IMR-90 (cell line): ENCODE measurements around the gene YKT6. TPM values are rescaled to one million over a fixed set of nuclear protein-coding genes. Genes with fewer than 3 reads are reported as not detected.
A peak's percentile ranks its signal among the peaks of the same experiment; 100 is the strongest.

Experiments used
- ATAC-seq: fragments of 200-7000 bp; cut with Tn5 transposase; 2 replicates; pipeline ENCODE4 v1.9.1; 2020; ENCODE audit warnings: low read depth, mild to moderate bottlenecking, moderate library complexity
- BruUV-seq: library from RNA; stranded (reverse); fragments of 400-500 nt; replicated peaks from 2 replicates; lab custom pipeline; 2021; lab: Mats Ljungman, UMichigan
- CTCF ChIA-PET: fragments of 300-600 bp; formaldehyde crosslinking; extraction: SDS; loops from one replicate; lab custom pipeline; 2021; ENCODE audit warnings: antibody characterized with exemption; lab: Yijun Ruan, JAX
- POLR2A ChIA-PET: fragments of 300-600 bp; sonication (Branson Sonifier 250); formaldehyde crosslinking; loops from one replicate; lab custom pipeline; 2022; ENCODE audit warnings: antibody characterized with exemption; ENCODE audit not compliant: unreplicated experiment; lab: Charles Lee
- DNase-seq: peaks from one replicate; pipeline ENCODE4 v3.0.0; 2013
- H2AFZ ChIP-seq: replicated peaks from 2 replicates; pipeline ENCODE3; 2013; ENCODE audit warnings: low read length, mild to moderate bottlenecking; ENCODE audit not compliant: poor library complexity
- H2AK5ac ChIP-seq: 2 replicates; pipeline ENCODE4 v1.6.1; 2013; ENCODE audit warnings: low read depth, low read length, inconsistent platforms
- H2AK9ac ChIP-seq: replicated peaks from 2 replicates; pipeline ENCODE3; 2013; ENCODE audit warnings: mild to moderate bottlenecking, low read depth, low read length, moderate library complexity; ENCODE audit not compliant: poor library complexity
- H2BK120ac ChIP-seq: 2 replicates; pipeline ENCODE4 v1.6.1; 2013; ENCODE audit warnings: low read depth, low read length, inconsistent platforms
- H2BK15ac ChIP-seq: 3 replicates; pipeline ENCODE4 v1.6.1; 2013; ENCODE audit warnings: low read depth, low read length, inconsistent platforms
- H2BK20ac ChIP-seq: 2 replicates; pipeline ENCODE4 v1.6.1; 2013; ENCODE audit warnings: low read depth, mild to moderate bottlenecking, inconsistent platforms, low read length, moderate library complexity
- H2BK5ac ChIP-seq: 2 replicates; pipeline ENCODE4 v1.6.1; 2013; ENCODE audit warnings: mild to moderate bottlenecking, low read depth, low read length, inconsistent platforms; ENCODE audit not compliant: poor library complexity, severe bottlenecking
- H3K14ac ChIP-seq: replicated peaks from 2 replicates; pipeline ENCODE4 v1.6.1; 2013; ENCODE audit warnings: low read depth, low read length, inconsistent platforms
- H3K18ac ChIP-seq: 2 replicates; pipeline ENCODE4 v1.6.1; 2013; ENCODE audit warnings: low read depth, low read length, control low read depth
- H3K23ac ChIP-seq: 2 replicates; pipeline ENCODE4 v1.6.1; 2013; ENCODE audit warnings: low read depth, low read length, inconsistent platforms
- H3K27ac ChIP-seq: 2 replicates; pipeline ENCODE4 v1.5.1; 2013; ENCODE audit warnings: mild to moderate bottlenecking, control low read depth, low read length; ENCODE audit not compliant: insufficient read depth
- H3K27me3 ChIP-seq: 2 replicates; pipeline ENCODE4 v1.6.1; 2013; ENCODE audit warnings: low read length; ENCODE audit not compliant: control insufficient read depth, insufficient read depth
- H3K36me3 ChIP-seq: 2 replicates; pipeline ENCODE4 v1.6.1; 2013; ENCODE audit warnings: low read length, mixed read lengths; ENCODE audit not compliant: control insufficient read depth, insufficient read depth
- H3K4ac ChIP-seq: 2 replicates; pipeline ENCODE4 v1.6.1; 2013; ENCODE audit warnings: low read depth, low read length, inconsistent platforms
- H3K4me1 ChIP-seq: 2 replicates; pipeline ENCODE4 v1.6.1; 2013; ENCODE audit warnings: low read length, mixed read lengths; ENCODE audit not compliant: control insufficient read depth, insufficient read depth
- H3K4me2 ChIP-seq: 2 replicates; pipeline ENCODE4 v1.6.1; 2013; ENCODE audit warnings: low read depth, mild to moderate bottlenecking, control low read depth, low read length, moderate library complexity
- H3K4me3 ChIP-seq: 2 replicates; pipeline ENCODE4 v1.5.1; 2013; ENCODE audit warnings: low read depth, mild to moderate bottlenecking, control low read depth, low read length, moderate library complexity; ENCODE audit not compliant: insufficient read depth
- H3K56ac ChIP-seq: 2 replicates; pipeline ENCODE4 v1.6.1; 2013; ENCODE audit warnings: low read length, inconsistent platforms; ENCODE audit not compliant: insufficient read depth; ENCODE audit errors: extremely low read depth
- H3K79me1 ChIP-seq, 2 experiments: 2 replicates each; pipeline ENCODE4 v1.6.1; 2013; ENCODE audit warnings: low read length in 2 of 2, inconsistent platforms in 1 of 2, low read depth in 1 of 2
- H3K9ac ChIP-seq: 2 replicates; pipeline ENCODE4 v1.6.1; 2013; ENCODE audit warnings: low read depth, low read length, control low read depth
- H3K9me1 ChIP-seq: 2 replicates; pipeline ENCODE4 v1.6.1; 2013; ENCODE audit warnings: low read length, inconsistent platforms; ENCODE audit not compliant: insufficient read depth
- H3K9me3 ChIP-seq: 2 replicates; pipeline ENCODE4 v1.6.1; 2013; ENCODE audit warnings: low read length; ENCODE audit not compliant: control insufficient read depth, insufficient read depth
- H4K20me1 ChIP-seq: 2 replicates; pipeline ENCODE4 v1.6.1; 2013; ENCODE audit warnings: low read length, inconsistent platforms; ENCODE audit not compliant: insufficient read depth
- H4K5ac ChIP-seq: 2 replicates; pipeline ENCODE4 v1.6.1; 2013; ENCODE audit warnings: mild to moderate bottlenecking, low read depth, low read length, control low read depth
- H4K8ac ChIP-seq, 2 experiments: 2 replicates each; pipeline ENCODE4 v1.6.1; 2013; ENCODE audit warnings: low read depth in 2 of 2, low read length in 2 of 2, control low read depth in 1 of 2, inconsistent platforms in 1 of 2
- H4K91ac ChIP-seq: 2 replicates; pipeline ENCODE4 v1.6.1; 2013; ENCODE audit warnings: low read depth, low read length, inconsistent platforms; ENCODE audit not compliant: insufficient read depth
- FOS ChIP-seq: fragments of 150-350 bp; IDR thresholded peaks from 2 replicates; pipeline ENCODE4 v1.6.1; 2016; ENCODE audit warnings: low read depth, low read length
- MAFK ChIP-seq: IDR thresholded peaks from 2 replicates; pipeline ENCODE4 v1.6.1; 2012; ENCODE audit warnings: low read depth, low read length, improper control_type of control experiment
- POLR2A ChIP-seq: IDR thresholded peaks from 2 replicates; pipeline ENCODE4 v1.6.1; 2012; ENCODE audit warnings: mild to moderate bottlenecking, low read depth, low read length
- SMC3 ChIP-seq: fragments of 150-350 bp; IDR thresholded peaks from 2 replicates; pipeline ENCODE4 v1.6.1; 2016; ENCODE audit warnings: low read depth, mild to moderate bottlenecking, antibody characterized with exemption, low read length, moderate library complexity
- WGBS, 2 experiments: methylation state at CpG; one replicate each; pipeline versions ENCODE4 v1.1.5 to v1.1.7; 2013; ENCODE audit warnings: missing lambda C conversion rate in 2 of 2; ENCODE audit not compliant: insufficient read length in 1 of 2; ENCODE audit errors: extremely low coverage in 2 of 2; 5-methylcytosine and 5-hydroxymethylcytosine counted together
- dilution Hi-C: fragments of 300-500 bp; cut with HindIII; formaldehyde crosslinking; loops from one replicate; pipeline ENCODE4 v1.14.3; 2018; ENCODE audit warnings: low sequenced_read_pairs; ENCODE audit not compliant: unreplicated experiment
- in situ Hi-C: fragments of 300-500 bp; cut with MboI; formaldehyde crosslinking; loops from 3 replicates; pipeline ENCODE4 v1.14.3; 2019; ENCODE audit warnings: low sequenced_read_pairs, inconsistent platforms, mixed read lengths
- intact Hi-C: fragments of 100-400 bp; cut with micrococcal nuclease; formaldehyde crosslinking; loops from 2 replicates; pipeline ENCODE4 v1.10.0; 2022
- polyA plus RNA-seq, 3 experiments: library from polyadenylated mRNA; depleted of rRNA; stranded (reverse); fragments of >200 nt; gene quantifications; 2 replicates each; pipeline ENCODE4 v1.2.3, GENCODE V29; 2012; ENCODE audit warnings: low replicate concordance in 1 of 3
- total RNA-seq: library from RNA; depleted of rRNA; stranded (reverse); fragments of >200 nt; gene quantifications from 2 replicates; pipeline ENCODE4 v1.2.3, GENCODE V29; 2012

YKT6 gene
- total and polyA plus RNA-seq, 2 of the 4 experiments (the other 2 are of a cell fraction) = 115 to 120 TPM

DNA sequence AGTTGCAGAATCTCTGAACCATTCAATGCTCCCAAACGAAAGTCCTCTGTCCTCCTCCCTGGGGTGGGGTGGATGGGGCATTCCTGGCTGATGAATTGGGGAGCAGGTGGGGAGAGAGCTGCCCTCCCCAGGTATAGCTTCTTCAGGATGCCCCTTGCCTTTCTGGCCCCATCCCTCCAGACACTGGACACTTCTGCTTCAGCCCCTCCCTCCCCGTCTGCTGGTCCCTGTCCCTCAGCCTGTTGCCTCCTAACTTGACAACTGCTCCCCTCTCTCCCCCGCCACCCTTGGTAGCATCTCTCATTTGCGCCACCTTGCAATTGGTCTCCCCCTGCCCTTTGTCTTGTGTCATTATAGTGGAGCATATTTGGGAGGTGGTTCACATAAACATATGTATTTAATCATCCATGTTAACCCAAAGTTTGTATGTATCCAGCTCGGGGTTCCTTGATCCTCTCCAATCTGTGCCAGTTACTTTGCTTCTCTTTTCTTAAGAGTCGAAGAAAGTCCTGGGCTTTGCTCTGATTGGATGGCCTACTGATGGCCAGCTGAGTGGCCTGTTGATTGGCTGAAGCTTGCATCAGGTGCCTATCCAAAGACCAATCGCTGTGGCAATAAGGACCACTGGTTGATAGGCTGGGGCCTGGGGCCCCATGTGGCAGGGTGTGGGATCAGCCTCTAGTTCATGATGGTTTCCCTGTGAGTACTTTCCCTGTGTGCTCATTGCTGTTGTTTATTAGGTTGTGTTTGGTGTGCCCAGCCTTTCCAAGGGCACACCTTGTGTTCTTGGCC, 7.6 kb upstream of the YKT6 start (continued):
- no peak for TF ChIP-seq POLR2A

DNA sequence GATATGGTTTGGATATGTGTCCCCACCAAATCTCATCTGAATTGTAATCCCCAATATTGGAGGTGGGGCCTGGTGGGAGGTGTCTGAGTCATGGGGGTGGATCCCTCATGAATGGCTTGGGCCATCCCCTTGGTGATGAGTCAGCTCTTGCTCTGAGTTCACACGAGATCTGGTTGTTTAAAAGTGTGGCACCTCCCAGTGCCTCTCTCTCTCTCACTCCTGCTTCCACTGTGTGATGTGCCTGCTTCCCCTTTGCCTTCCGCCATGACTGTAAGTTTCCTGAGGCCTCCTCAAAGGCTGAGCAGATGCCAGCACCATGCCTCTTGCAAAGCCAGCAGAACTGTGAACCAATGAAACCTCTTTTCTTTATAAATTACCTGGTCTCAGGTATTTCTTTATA, 6.7 kb upstream of the YKT6 start:
- whole genome bisulfite sequencing, 2 experiments = no CpG with 5 or more reads among the region's 2 CpGs
- Histone ChIP-seq H3K36me3 (no peaks in the 10 kb centered on the region), H2AFZ (peak overlapping the region; percentile 40), H3K14ac (no peak overlapping the region), H2AK9ac (no peak overlapping the region), H2BK5ac (no peak overlapping the region), H3K27ac (no peak overlapping the region), H3K4me2 (no peak overlapping the region), H3K4me1 (no peaks in the 10 kb centered on the region), H2BK20ac (no peak overlapping the region), H3K4me3 (no peak overlapping the region), H3K56ac (no peak overlapping the region), H3K27me3 (peaks cover 17% of the 10 kb centered on the region), H4K5ac (no peak overlapping the region), H2AK5ac (no peak overlapping the region), H3K18ac (no peak overlapping the region), H4K91ac (no peak overlapping the region), H3K4ac (no peak overlapping the region), H4K20me1 (no peaks in the 10 kb centered on the region), H2BK15ac (no peak overlapping the region), H2BK120ac (no peak overlapping the region), H4K8ac (no peak overlapping the region), H3K79me1 (no peaks in the 10 kb centered on the region), H3K9ac (no peak overlapping the region), H3K9me3 (no peaks in the 10 kb centered on the region), H3K9me1 (no peaks in the 10 kb centered on the region), H3K23ac (no peak overlapping the region)
- intact Hi-C loops = no loop called here
- POLR2A ChIA-PET = no interaction called here
- TF ChIP-seq SMC3 (no peak), FOS (0 out of 2 replicates have a peak, but pooled peaks have one; percentile 19), MAFK (0 out of 2 replicates have a peak, but pooled peaks have one; percentile 5), POLR2A (no peak)
- ATAC-seq = no peak
- dilution Hi-C loops = no loop called here
- peak; percentile 33 for DNase-seq
- in situ Hi-C loops = loop anchor here (10.0 kb wide), 1 partner anchor 69 kb away; the partner anchor contains the start of gene POLD2
- CTCF ChIA-PET = no interaction called here
- no TSS peak for BruUV-seq
